H1 (cell line): Measurements from ENCODE around the gene FCHSD1. TPM values are rescaled to one million over a fixed set of nuclear protein-coding genes. Genes with fewer than 3 reads are reported as not detected.
"Not testable (repeated sequence)": the region's sequence is repeated elsewhere in the genome, so short reads cannot be mapped to it uniquely, and the experiment has no call there.

Experiments used
- CTCF ChIA-PET: fragments of 300-600 bp; sonication (Branson Sonifier 250); formaldehyde crosslinking; loops from one replicate; lab custom pipeline; 2021; ENCODE audit not compliant: partially characterized antibody; lab: Charles Lee
- POLR2A ChIA-PET: fragments of 300-600 bp; sonication (Branson Sonifier 250); formaldehyde crosslinking; loops from one replicate; lab custom pipeline; 2021; ENCODE audit warnings: inconsistent platforms; ENCODE audit not compliant: partially characterized antibody; lab: Charles Lee
- DNase-seq, 2 experiments: peaks; one replicate each; pipeline versions ENCODE4 v3.0.0 to v3.0.0-alpha.2; 2010 to 2022; ENCODE audit warnings: low spot score in 2 of 2, low read depth in 1 of 2, mixed read lengths in 1 of 2
- FAIRE-seq: peaks from 2 replicates; lab custom pipeline; 2011; peaks lifted over from hg19 to GRCh38; lab: Jason Lieb, UNC
- H2AFZ ChIP-seq: 2 replicates; pipeline ENCODE4 v1.8.1; 2012; ENCODE audit warnings: low read length, inconsistent platforms
- H2AK5ac ChIP-seq: 2 replicates; pipeline ENCODE4 v1.6.1; 2013; ENCODE audit warnings: low read depth, low read length
- H2BK120ac ChIP-seq: replicated peaks from 2 replicates; pipeline ENCODE3; 2013; ENCODE audit warnings: low read depth, low read length, inconsistent platforms
- H2BK12ac ChIP-seq: 2 replicates; pipeline ENCODE4 v1.6.1; 2013; ENCODE audit warnings: low read depth, low read length
- H2BK15ac ChIP-seq: 2 replicates; pipeline ENCODE4 v1.6.1; 2013; ENCODE audit warnings: low read length
- H2BK20ac ChIP-seq: 2 replicates; pipeline ENCODE4 v1.6.1; 2013; ENCODE audit warnings: low read length
- H2BK5ac ChIP-seq: 2 replicates; pipeline ENCODE4 v1.6.1; 2013; ENCODE audit warnings: low read depth, low read length
- H3K14ac ChIP-seq: 2 replicates; pipeline ENCODE4 v1.6.1; 2013; ENCODE audit warnings: inconsistent platforms; ENCODE audit not compliant: insufficient read length
- H3K18ac ChIP-seq: 2 replicates; pipeline ENCODE4 v1.6.1; 2013; ENCODE audit warnings: low read length; ENCODE audit errors: extremely low read depth
- H3K23ac ChIP-seq: 2 replicates; pipeline ENCODE4 v1.6.1; 2013; ENCODE audit warnings: inconsistent platforms; ENCODE audit not compliant: insufficient read length
- H3K23me2 ChIP-seq: 2 replicates; pipeline ENCODE4 v1.6.1; 2013; ENCODE audit warnings: low read depth, low read length
- H3K27ac ChIP-seq: 2 replicates; pipeline ENCODE4 v1.6.1; 2011; ENCODE audit warnings: low read depth, low read length, inconsistent platforms
- H3K27me3 ChIP-seq, 4 experiments: replicated peaks in 1 of 4; 1 replicate in 1 of 4; 2 replicates in 3 of 4; pipeline versions ENCODE4 v1.6.1 to v1.8.1; 2011 to 2013; ENCODE audit warnings: low read length in 3 of 4, mild to moderate bottlenecking in 3 of 4, inconsistent platforms in 2 of 4, mixed read lengths in 2 of 4, moderate library complexity in 1 of 4; ENCODE audit not compliant: control insufficient read depth in 3 of 4, insufficient read depth in 3 of 4; ENCODE audit errors: extremely low read depth in 1 of 4
- H3K36me3 ChIP-seq, 4 experiments: 2 replicates each; pipeline versions ENCODE4 v1.6.1 to v1.8.1; 2011 to 2013; ENCODE audit warnings: mild to moderate bottlenecking in 4 of 4, low read length in 3 of 4, moderate library complexity in 2 of 4, control low read depth in 1 of 4, inconsistent platforms in 1 of 4; ENCODE audit not compliant: insufficient read depth in 4 of 4, control insufficient read depth in 2 of 4
- H3K4ac ChIP-seq: replicated peaks from 2 replicates; pipeline ENCODE3; 2013; ENCODE audit warnings: low read length, low read depth, mixed read lengths, inconsistent platforms; ENCODE audit not compliant: insufficient read length
- H3K4me1 ChIP-seq, 4 experiments: replicated peaks in 1 of 4; 1 replicate in 1 of 4; 2 replicates in 3 of 4; pipeline versions ENCODE4 v1.6.1 to v1.8.1; 2011 to 2013; ENCODE audit warnings: low read length in 3 of 4, inconsistent platforms in 2 of 4, mixed read lengths in 1 of 4; ENCODE audit not compliant: insufficient read depth in 4 of 4, control insufficient read depth in 3 of 4
- H3K4me2 ChIP-seq, 2 experiments: 2 replicates each; pipeline versions ENCODE4 v1.6.1 to v1.8.1; 2011 to 2013; ENCODE audit warnings: low read depth in 2 of 2, low read length in 2 of 2, control low read depth in 1 of 2, inconsistent platforms in 1 of 2, mild to moderate bottlenecking in 1 of 2; ENCODE audit not compliant: insufficient read depth in 1 of 2
- H3K4me3 ChIP-seq, 4 experiments: fragments of 200-600, 300-600 bp in 1 of 4; sonication (generic), shearing (Covaris generic), sonication (Bioruptor Twin) in 1 of 4; 2 replicates each; pipeline versions ENCODE4 v1.5.1 to v1.8.1; 2011 to 2016; ENCODE audit warnings: low read length in 4 of 4, low read depth in 3 of 4, control low read depth in 2 of 4, inconsistent platforms in 2 of 4, mild to moderate bottlenecking in 2 of 4, mixed read lengths in 1 of 4, moderate library complexity in 1 of 4; ENCODE audit not compliant: insufficient read depth in 2 of 4; ENCODE audit errors: extremely low read depth in 1 of 4
- H3K56ac ChIP-seq: replicated peaks from 2 replicates; pipeline ENCODE3; 2013; ENCODE audit warnings: low read depth, mild to moderate bottlenecking, mixed read lengths, low read length, inconsistent platforms; ENCODE audit not compliant: insufficient read length
- H3K79me1 ChIP-seq: 2 replicates; pipeline ENCODE4 v1.6.1; 2013; ENCODE audit warnings: low read depth, low read length, control low read depth
- H3K79me2 ChIP-seq, 2 experiments: 2 replicates each; pipeline versions ENCODE4 v1.6.1 to v1.8.1; 2012 to 2013; ENCODE audit warnings: low read length in 2 of 2, mild to moderate bottlenecking in 2 of 2, inconsistent platforms in 1 of 2; ENCODE audit not compliant: insufficient read depth in 2 of 2, control insufficient read depth in 1 of 2
- H3K9ac ChIP-seq, 4 experiments: replicated peaks in 1 of 4; 1 replicate in 1 of 4; 2 replicates in 3 of 4; pipeline versions ENCODE4 v1.6.1 to v1.8.1; 2011 to 2013; ENCODE audit warnings: low read depth in 3 of 4, low read length in 3 of 4, control low read depth in 2 of 4, mild to moderate bottlenecking in 2 of 4, moderate library complexity in 2 of 4, inconsistent platforms in 1 of 4; ENCODE audit errors: extremely low read depth in 1 of 4
- H3K9me3 ChIP-seq, 2 experiments: 2 replicates each; pipeline versions ENCODE4 v1.6.1 to v1.8.1; 2012 to 2013; ENCODE audit warnings: mild to moderate bottlenecking in 2 of 2, moderate library complexity in 2 of 2, control low read depth in 1 of 2, inconsistent platforms in 1 of 2, low read depth in 1 of 2, low read length in 1 of 2, mixed read lengths in 1 of 2; ENCODE audit not compliant: insufficient read depth in 2 of 2
- H4K20me1 ChIP-seq, 2 experiments: replicated peaks in 1 of 2; 2 replicates each; pipeline versions ENCODE3 to v1.8.1; 2011 to 2013; ENCODE audit warnings: inconsistent platforms in 2 of 2, low read length in 2 of 2, mild to moderate bottlenecking in 1 of 2; ENCODE audit not compliant: insufficient read depth in 2 of 2, control insufficient read depth in 1 of 2
- H4K5ac ChIP-seq: 2 replicates; pipeline ENCODE4 v1.6.1; 2013; ENCODE audit warnings: low read length, low read depth, mixed read lengths, inconsistent platforms; ENCODE audit not compliant: insufficient read length
- H4K8ac ChIP-seq: 2 replicates; pipeline ENCODE4 v1.8.0; 2013; ENCODE audit warnings: mild to moderate bottlenecking, moderate library complexity, low read length, inconsistent platforms; ENCODE audit not compliant: insufficient read depth; ENCODE audit errors: extremely low read depth
- H4K91ac ChIP-seq: replicated peaks from 2 replicates; pipeline ENCODE3; 2013; ENCODE audit warnings: low read length, mixed read lengths, inconsistent platforms; ENCODE audit not compliant: insufficient read length
- HDAC2 ChIP-seq, 2 experiments: fragments of 300-600 bp in 1 of 2; sonication (generic) in 1 of 2; IDR thresholded peaks; 2 replicates each; pipeline ENCODE4 v1.6.1; 2011 to 2012; ENCODE audit warnings: low read depth in 2 of 2, low read length in 2 of 2, mild to moderate bottlenecking in 2 of 2, moderate library complexity in 2 of 2, borderline replicate concordance in 1 of 2, inconsistent platforms in 1 of 2
- WGBS, 2 experiments: shearing (Covaris generic) in 1 of 2; methylation state at CpG; one replicate each; pipeline versions ENCODE4 v1.1.6 to v1.1.7; 2013 to 2015; ENCODE audit warnings: low lambda C conversion rate in 2 of 2, mixed read lengths in 2 of 2, inconsistent platforms in 1 of 2, low coverage in 1 of 2, missing lambda C conversion rate in 1 of 2; ENCODE audit not compliant: insufficient replicate concordance in 2 of 2, insufficient coverage in 1 of 2, insufficient read length in 1 of 2; ENCODE audit errors: extremely low coverage in 1 of 2, missing lambda C conversion rate in 1 of 2; 5-methylcytosine and 5-hydroxymethylcytosine counted together
- polyA plus RNA-seq, 7 experiments: library from polyadenylated mRNA; depleted of rRNA in 3 of 7; stranded (reverse) in 5 of 7; unstranded in 2 of 7; fragments of >200 nt in 5 of 7; fragments of 200-250 nt in 2 of 7; gene quantifications; 1 replicate in 5 of 7; 2 replicates in 1 of 7; 4 replicates in 1 of 7; pipeline versions ENCODE4 v1.2.1 to v1.2.3, GENCODE V29; 2011 to 2013; ENCODE audit warnings: missing spikeins in 2 of 7, mixed read lengths in 2 of 7
- total RNA-seq: library from RNA; stranded (reverse); fragmentation: NEBNext Ultra II Directional; extraction: Animal tissue kit (Norgen Biotek cat#: 25700); gene quantifications from 2 replicates; pipeline ENCODE4 v1.2.1, GENCODE V29; 2021

The FCHSD1 gene
- total and polyA plus RNA-seq, 2 of the 8 experiments (the other 6 are each of a cell fraction or from before 2014, with no cell fraction given): 22.0 to 30.1 TPM

DNA sequence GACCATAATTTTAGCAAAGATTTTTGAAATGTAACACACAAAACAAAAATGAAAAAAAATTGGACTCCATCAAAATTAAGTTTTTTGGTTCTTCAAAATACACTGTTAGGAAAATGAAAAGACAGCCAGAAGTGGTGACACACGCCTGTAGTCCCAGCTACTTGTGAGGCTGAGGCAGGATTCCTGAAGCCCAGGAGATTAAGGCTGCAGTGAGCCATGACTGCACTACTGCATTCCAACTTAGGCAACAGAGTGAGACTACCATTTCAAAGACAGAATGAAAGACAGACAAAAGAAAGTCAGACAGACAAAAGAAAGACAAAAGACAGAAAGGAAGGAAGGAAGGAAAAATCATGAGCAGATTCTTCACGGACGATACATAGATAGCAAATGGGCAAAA is 39.9 kb downstream of the FCHSD1 start (continued):
- no peak for TF ChIP-seq HDAC2 (IDR thresholded peaks at IDR 0.05; ENCODE audit: borderline replicate concordance in 1 of 2, low read depth in 2 of 2, low read length in 2 of 2)
- TF ChIP-seq, all 59 proteins: peak for 0

DNA sequence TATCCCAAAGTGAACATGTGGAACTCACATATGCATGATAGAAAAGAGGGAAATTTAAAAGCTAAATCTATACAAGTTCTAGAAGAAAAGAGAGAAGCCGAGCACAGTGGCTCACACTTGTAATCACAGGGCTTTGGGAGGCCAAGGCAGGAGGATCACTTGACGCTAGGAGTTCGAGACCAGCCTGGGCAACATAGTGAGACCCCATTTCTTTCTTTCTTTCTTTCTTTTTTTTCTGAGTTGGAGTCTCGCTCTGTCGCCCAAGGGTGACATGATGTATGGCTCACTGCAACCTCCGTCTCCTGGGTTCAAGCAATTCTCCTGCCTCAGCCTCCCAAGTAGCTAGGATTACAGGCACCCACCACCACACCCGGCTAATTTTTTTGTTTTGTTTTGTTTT is 41.3 kb downstream of the FCHSD1 start:
- H4K5ac ChIP-seq, H2BK12ac ChIP-seq, DNase-seq, H2AK5ac ChIP-seq, H4K8ac ChIP-seq, H3K4ac ChIP-seq, H3K23me2 ChIP-seq, H3K27me3 ChIP-seq, H2AFZ ChIP-seq, H3K36me3 ChIP-seq, H2BK15ac ChIP-seq, H3K9me3 ChIP-seq, H4K91ac ChIP-seq, H4K20me1 ChIP-seq, H2BK5ac ChIP-seq, H3K4me1 ChIP-seq, H3K14ac ChIP-seq, POLR2A ChIA-PET, H2BK20ac ChIP-seq, H3K4me3 ChIP-seq, H3K56ac ChIP-seq, H3K4me2 ChIP-seq, H3K18ac ChIP-seq, H2BK120ac ChIP-seq, H3K23ac ChIP-seq, H3K9ac ChIP-seq, FAIRE-seq, H3K27ac ChIP-seq, H3K79me1 ChIP-seq: not testable (repeated sequence)
- peaks cover 5 to 96% of the 10 kb centered on the region in 2 experiments; a peak in 3 of 4 replicates for H3K79me2 ChIP-seq
- CTCF ChIA-PET: interaction anchor here (1.2 to 8.8 kb wide), 3 partner anchors 12 to 42 kb away, joined by 4 to 74 read pairs (median 6); no protein-coding TSS in a partner anchor
- WGBS, 2 experiments: 93% methylated on average over 7 of the region's 7 CpGs; no CpG with 5 or more reads in 1 of the 2 experiments
